Measurements from ENCODE around the gene MACIR.

The MACIR gene

GRCh38 chr5:103244398-103244797 lies 14.2 kb upstream of the MACIR start:
- DNase-seq (ENCODE audit: low read depth in 1 of 2, low spot score in 1 of 2) = no peak

GRCh38 chr5:103245761-103246160 lies 12.8 kb upstream of the MACIR start:
- DNase-seq (ENCODE audit: low read depth in 1 of 2, low spot score in 1 of 2) = no peak

GRCh38 chr5:103247118-103247517 lies 11.4 kb upstream of the MACIR start:
- DNase-seq (ENCODE audit: low read depth in 1 of 2, low spot score in 1 of 2) = no peak

GRCh38 chr5:103249068-103249467 lies 9.5 kb upstream of the MACIR start:
- no peak for DNase-seq (ENCODE audit: low read depth in 1 of 2, low spot score in 1 of 2)

- DNase-seq (ENCODE audit: low read depth in 1 of 2, low spot score in 1 of 2) = no peak
Observed at GRCh38 chr5:103254921-103255320, 3.6 kb upstream of the MACIR start.

GRCh38 chr5:103255691-103256090 lies 2.9 kb upstream of the MACIR start:
- no peak for DNase-seq (ENCODE audit: low read depth in 1 of 2, low spot score in 1 of 2)

GRCh38 chr5:103256178-103256577 lies 2.4 kb upstream of the MACIR start:
- DNase-seq (ENCODE audit: low read depth in 1 of 2, low spot score in 1 of 2) = no peak

- DNase-seq (ENCODE audit: low read depth in 1 of 2, low spot score in 1 of 2) = peak; percentile 28 to 44
Observed at GRCh38 chr5:103258957-103259704, 568 bp downstream of the MACIR start.

- peak in 1 of 2 donors; percentile 10 for DNase-seq (ENCODE audit: low read depth in 1 of 2, low spot score in 1 of 2)
Observed at GRCh38 chr5:103259705-103260355, 1.3 kb downstream of the MACIR start.

- no peak for DNase-seq (ENCODE audit: low read depth in 1 of 2, low spot score in 1 of 2)
Observed at GRCh38 chr5:103260951-103261350, 2.4 kb downstream of the MACIR start.

GRCh38 chr5:103262422-103262871 lies 3.9 kb downstream of the MACIR start:
- no peak for DNase-seq (ENCODE audit: low read depth in 1 of 2, low spot score in 1 of 2)

- DNase-seq (ENCODE audit: low read depth in 1 of 2, low spot score in 1 of 2) = no peak
Observed at GRCh38 chr5:103263054-103263453, 4.5 kb downstream of the MACIR start.

- no peak for DNase-seq (ENCODE audit: low read depth in 1 of 2, low spot score in 1 of 2)
Observed at GRCh38 chr5:103264508-103264907, 5.9 kb downstream of the MACIR start.

GRCh38 chr5:103270581-103270980 lies 12.0 kb downstream of the MACIR start:
- no peak for DNase-seq (ENCODE audit: low read depth in 1 of 2, low spot score in 1 of 2)

GRCh38 chr5:103271570-103272289 lies 13.2 kb downstream of the MACIR start:
- DNase-seq (ENCODE audit: low read depth in 1 of 2, low spot score in 1 of 2) = no peak

- no peak for DNase-seq (ENCODE audit: low read depth in 1 of 2, low spot score in 1 of 2)
Observed at GRCh38 chr5:103272377-103272776, 13.8 kb downstream of the MACIR start.

- DNase-seq (ENCODE audit: low read depth in 1 of 2, low spot score in 1 of 2) = no peak
Observed at GRCh38 chr5:103273952-103274351, 15.4 kb downstream of the MACIR start.

- DNase-seq (ENCODE audit: low read depth in 1 of 2, low spot score in 1 of 2) = no peak
Observed at GRCh38 chr5:103275851-103276250, 17.3 kb downstream of the MACIR start.

GRCh38 chr5:103280967-103281366 lies 22.4 kb downstream of the MACIR start:
- no peak for DNase-seq (ENCODE audit: low read depth in 1 of 2, low spot score in 1 of 2)

- DNase-seq (ENCODE audit: low read depth in 1 of 2, low spot score in 1 of 2) = no peak
Observed at GRCh38 chr5:103283120-103283519, 24.6 kb downstream of the MACIR start.

- no peak for DNase-seq (ENCODE audit: low read depth in 1 of 2, low spot score in 1 of 2)
Observed at GRCh38 chr5:103283869-103284268, 25.3 kb downstream of the MACIR start.

GRCh38 chr5:103286622-103287021 lies 28.1 kb downstream of the MACIR start:
- no peak for DNase-seq (ENCODE audit: low read depth in 1 of 2, low spot score in 1 of 2)

Data from stimulated activated CD4-positive, alpha-beta T cell treated with anti-CD3 and anti-CD28 coated beads, Interleukin-15, amount 100 ng/mL, for 1 hour (primary cell).